OCI-LY3 (cell line): Measurements from ENCODE around the gene ULK1.

ENCODE experiments used
- H2AFZ ChIP-seq: fragments of 200-600, 300-600 bp; shearing (Covaris generic); 2 replicates; pipeline ENCODE4 v1.6.0; 2014; ENCODE audit warnings: antibody characterized with exemption, low read depth, low read length
- H3K27ac ChIP-seq: fragments of 200-600, 300-600 bp; sonication (generic); 2 replicates; pipeline ENCODE4 v1.5.1; 2014; ENCODE audit warnings: mild to moderate bottlenecking, low read length, moderate library complexity, mixed read lengths
- H3K27me3 ChIP-seq: fragments of 200-600, 300-600 bp; sonication (generic); 2 replicates; pipeline ENCODE4 v1.6.1; 2014; ENCODE audit warnings: low read depth, low read length, mixed read lengths
- H3K36me3 ChIP-seq: fragments of 200-600, 300-600 bp; sonication (generic); replicated peaks from 2 replicates; pipeline ENCODE3; 2014; ENCODE audit warnings: low read depth, low read length, mixed read lengths
- H3K4me1 ChIP-seq: fragments of 300-600, 200-600 bp; sonication (generic); 2 replicates; pipeline ENCODE4 v1.6.1; 2014; ENCODE audit warnings: low read length, mixed read lengths
- H3K4me2 ChIP-seq: fragments of 200-600, 300-600 bp; sonication (generic); 2 replicates; pipeline ENCODE4 v1.6.1; 2014; ENCODE audit warnings: low read length, mixed read lengths
- H3K4me3 ChIP-seq: fragments of 300-600, 200-600 bp; sonication (generic); 2 replicates; pipeline ENCODE4 v1.5.1; 2014; ENCODE audit warnings: antibody characterized with exemption, mild to moderate bottlenecking, low read length, moderate library complexity
- H3K79me2 ChIP-seq: fragments of 300-600, 200-600 bp; shearing (Covaris generic); 2 replicates; pipeline ENCODE4 v1.6.1; 2014; ENCODE audit warnings: mild to moderate bottlenecking, low read length, mixed read lengths
- H3K9ac ChIP-seq: fragments of 300-600, 200-600 bp; shearing (Covaris generic); 2 replicates; pipeline ENCODE4 v1.6.0; 2014; ENCODE audit warnings: mild to moderate bottlenecking, low read length, moderate library complexity
- H3K9me3 ChIP-seq: fragments of 200-600, 300-600 bp; shearing (Covaris generic); 2 replicates; pipeline ENCODE4 v1.6.1; 2014; ENCODE audit warnings: low read length, mixed read lengths; ENCODE audit not compliant: insufficient read depth
- H4K20me1 ChIP-seq: fragments of 200-600, 300-600 bp; sonication (generic); 2 replicates; pipeline ENCODE4 v1.6.1; 2016; ENCODE audit warnings: low read length, mixed read lengths; ENCODE audit not compliant: insufficient read depth
- CTCF ChIP-seq: fragments of 200-600, 300-600 bp; sonication (generic); IDR thresholded peaks from 2 replicates; pipeline ENCODE4 v1.5.1; 2014; ENCODE audit warnings: antibody characterized with exemption, low read length, low read depth
- EZH2phosphoT487 ChIP-seq: fragments of 200-600 bp; shearing (Covaris generic); IDR thresholded peaks from 2 replicates; pipeline ENCODE4 v1.6.1; 2018; ENCODE audit warnings: antibody characterized with exemption, mixed run types, low read depth

ULK1 gene

GRCh38 chr12:131911851-131912477 is 17.5 kb downstream of the ULK1 start:
- no peak overlapping the region for H3K9ac ChIP-seq
- no peak overlapping the region for H3K4me2 ChIP-seq
- no peak overlapping the region for H3K27ac ChIP-seq
- no peaks in the 10 kb centered on the region for H3K79me2 ChIP-seq
- no peaks in the 10 kb centered on the region for H3K27me3 ChIP-seq
- H2AFZ ChIP-seq = no peak overlapping the region
- H3K4me1 ChIP-seq = no peaks in the 10 kb centered on the region
- H3K36me3 ChIP-seq = no peaks in the 10 kb centered on the region
- no peaks in the 10 kb centered on the region for H3K9me3 ChIP-seq
- TF ChIP-seq EZH2phosphoT487 = no peak
- H3K4me3 ChIP-seq = no peak overlapping the region
- peaks cover 2% of the 10 kb centered on the region; the same call in 1 of the 2 replicates for H4K20me1 ChIP-seq

- no peak overlapping the region for H2AFZ ChIP-seq
- TF ChIP-seq EZH2phosphoT487 (no peak), CTCF (no peak)
- no peaks in the 10 kb centered on the region; the same call in 1 of the 2 replicates for H4K20me1 ChIP-seq
- no peaks in the 10 kb centered on the region for H3K79me2 ChIP-seq
- no peak overlapping the region for H3K4me2 ChIP-seq
- H3K27ac ChIP-seq = no peak overlapping the region
- H3K9ac ChIP-seq = no peak overlapping the region
- no peaks in the 10 kb centered on the region for H3K36me3 ChIP-seq
- no peaks in the 10 kb centered on the region for H3K4me1 ChIP-seq
- H3K27me3 ChIP-seq = no peaks in the 10 kb centered on the region
- no peaks in the 10 kb centered on the region for H3K9me3 ChIP-seq
- no peak overlapping the region for H3K4me3 ChIP-seq
These were observed 18.3 kb downstream of the ULK1 start for GRCh38 chr12:131912518-131913274.

- H3K4me3 ChIP-seq = no peak overlapping the region
- no peaks in the 10 kb centered on the region for H3K9me3 ChIP-seq
- H3K79me2 ChIP-seq = no peaks in the 10 kb centered on the region
- H2AFZ ChIP-seq = no peak overlapping the region
- no peak for TF ChIP-seq CTCF
- TF ChIP-seq EZH2phosphoT487 = no peak
- H4K20me1 ChIP-seq = no peaks in the 10 kb centered on the region; the same call in 1 of the 2 replicates
- peaks cover 2% of the 10 kb centered on the region for H3K36me3 ChIP-seq
- no peaks in the 10 kb centered on the region for H3K4me1 ChIP-seq
- H3K27me3 ChIP-seq = no peaks in the 10 kb centered on the region
- no peak overlapping the region for H3K9ac ChIP-seq
- no peak overlapping the region for H3K4me2 ChIP-seq
- no peak overlapping the region for H3K27ac ChIP-seq
These were observed 19.2 kb downstream of the ULK1 start for GRCh38 chr12:131913666-131914065.

GRCh38 chr12:131914179-131914702 is 19.8 kb downstream of the ULK1 start:
- TF ChIP-seq EZH2phosphoT487 (no peak), CTCF (no peak)
- Histone ChIP-seq H3K4me1 (no peaks in the 10 kb centered on the region), H3K79me2 (no peaks in the 10 kb centered on the region), H3K4me2 (no peak overlapping the region), H3K4me3 (no peak overlapping the region), H2AFZ (no peak overlapping the region), H4K20me1 (no peaks in the 10 kb centered on the region; the same call in 1 of the 2 replicates), H3K9me3 (no peaks in the 10 kb centered on the region), H3K9ac (no peak overlapping the region), H3K27ac (no peak overlapping the region), H3K36me3 (peaks cover 2% of the 10 kb centered on the region), H3K27me3 (no peaks in the 10 kb centered on the region)
